ENCODE measurements around the gene SNRPD2. TPM values are rescaled to one million over a fixed set of nuclear protein-coding genes. Genes with fewer than 3 reads are reported as not detected.

The SNRPD2 gene
- total and polyA plus RNA-seq, 2 of the 8 experiments (the other 6 are each of a cell fraction or from before 2014, with no cell fraction given), result 645 to 759 TPM

DNA sequence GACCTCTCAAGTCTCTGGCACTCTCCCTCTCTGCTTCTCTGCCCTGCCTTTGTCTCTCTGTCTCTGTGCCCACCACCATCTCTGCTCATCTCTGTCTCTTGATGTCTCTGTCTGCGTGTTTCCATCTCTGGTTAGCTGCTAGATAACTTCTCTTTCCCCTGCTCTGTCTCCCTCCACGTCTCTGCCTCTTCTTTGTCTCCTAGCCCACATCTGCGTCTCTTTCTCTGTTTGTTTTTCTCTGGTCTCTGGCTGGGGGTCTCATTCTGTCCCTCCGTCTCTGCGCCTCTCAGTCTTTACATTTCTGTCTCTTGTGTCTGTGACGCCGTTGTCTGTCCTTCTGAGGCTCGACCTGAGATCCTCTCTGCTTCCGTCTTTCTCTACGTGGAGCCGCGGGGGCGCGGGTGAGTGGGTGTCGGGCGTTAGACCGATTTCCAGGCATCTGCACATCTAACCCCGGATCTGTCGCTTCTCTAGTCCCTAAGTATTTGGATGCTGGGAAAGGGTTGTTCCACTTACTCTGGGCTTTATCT is 23.3 kb downstream of the SNRPD2 start:
- FAIRE-seq, result no peak
- Histone ChIP-seq H3K79me2 (ENCODE audit: control insufficient read depth in 1 of 2, insufficient read depth in 2 of 2, low read length in 2 of 2) (no peaks in the 10 kb centered on the region), H3K4me1 (replicated peaks in 1 of 4; ENCODE audit: control insufficient read depth in 3 of 4, insufficient read depth in 4 of 4, low read length in 3 of 4) (peaks cover 9 to 14% (median 11%) of the 10 kb centered on the region in 4 experiments), H3K56ac (replicated peaks; ENCODE audit: insufficient read length, low read depth, low read length) (no peak overlapping the region), H4K20me1 (replicated peaks in 1 of 2; ENCODE audit: control insufficient read depth in 1 of 2, insufficient read depth in 2 of 2, low read length in 2 of 2) (peaks cover 0 to 2% of the 10 kb centered on the region in 2 experiments), H3K4me2 (ENCODE audit: insufficient read depth in 1 of 2, low read depth in 2 of 2, low read length in 2 of 2) (peak overlapping the region; percentile 95 to 98), H3K9me3 (ENCODE audit: insufficient read depth in 2 of 2, low read depth in 1 of 2, low read length in 1 of 2) (no peaks in the 10 kb centered on the region), H3K4ac (replicated peaks; ENCODE audit: insufficient read length, low read depth, low read length) (no peak overlapping the region), H2BK12ac (ENCODE audit: low read depth, low read length) (0 out of 2 replicates have a peak overlapping the region, but pooled peaks have one; percentile 5), H3K4me3 (ENCODE audit: extremely low read depth in 1 of 4, insufficient read depth in 2 of 4, low read depth in 3 of 4, low read length in 4 of 4) (peak overlapping the region; percentile 2 to 65 (median 40); a peak in 6 of 8 replicates), H2AK5ac (ENCODE audit: low read depth, low read length) (no peak overlapping the region), H3K79me1 (ENCODE audit: low read depth, low read length) (no peaks in the 10 kb centered on the region), H3K14ac (ENCODE audit: insufficient read length) (no peak overlapping the region), H3K9ac (replicated peaks in 1 of 4; ENCODE audit: extremely low read depth in 1 of 4, low read depth in 3 of 4, low read length in 3 of 4) (no peak overlapping the region), H4K5ac (ENCODE audit: insufficient read length, low read depth, low read length) (no peak overlapping the region), H4K91ac (replicated peaks; ENCODE audit: insufficient read length, low read length) (no peak overlapping the region), H3K36me3 (ENCODE audit: control insufficient read depth in 2 of 4, insufficient read depth in 4 of 4, low read length in 3 of 4) (no peaks in the 10 kb centered on the region), H3K18ac (ENCODE audit: extremely low read depth, low read length) (no peak overlapping the region; the same call in 1 of the 2 replicates), H2BK120ac (replicated peaks; ENCODE audit: low read depth, low read length) (no peak overlapping the region), H3K27ac (ENCODE audit: low read depth, low read length) (no peak overlapping the region), H3K23ac (ENCODE audit: insufficient read length) (no peak overlapping the region), H3K27me3 (replicated peaks in 1 of 4; ENCODE audit: control insufficient read depth in 3 of 4, extremely low read depth in 1 of 4, insufficient read depth in 3 of 4, low read length in 3 of 4) (peaks cover 18 to 31% (median 27%) of the 10 kb centered on the region in 4 experiments), H4K8ac (ENCODE audit: extremely low read depth, insufficient read depth, low read length) (no peak overlapping the region), H2BK15ac (ENCODE audit: low read length) (no peak overlapping the region), H2AFZ (ENCODE audit: low read length) (no peak overlapping the region), H3K23me2 (ENCODE audit: low read depth, low read length) (peaks cover 21% of the 10 kb centered on the region), H2BK20ac (ENCODE audit: low read length) (no peak overlapping the region), H2BK5ac (ENCODE audit: low read depth, low read length) (no peak overlapping the region)
- WGBS, 2 experiments (ENCODE audit: extremely low coverage in 1 of 2, insufficient coverage in 1 of 2, insufficient read length in 1 of 2, insufficient replicate concordance in 2 of 2, low coverage in 1 of 2, low lambda C conversion rate in 2 of 2, missing lambda C conversion rate in 1 of 2), result 12% methylated on average over 19 of the region's 19 CpGs; no CpG with 5 or more reads in 1 of the 2 experiments
- ChIA-PET CTCF (ENCODE audit: partially characterized antibody) (interaction anchor here (0.5 to 1.4 kb wide), 5 partner anchors 15 to 56 kb away, joined by 3 to 5 read pairs (median 3); no protein-coding TSS in a partner anchor), POLR2A (ENCODE audit: partially characterized antibody) (interaction anchor here (0.7 to 3.3 kb wide), 11 partner anchors 9 to 200 kb away, joined by 3 to 9 read pairs (median 4); partner anchors contain the start of gene FOSB)
- DNase-seq (ENCODE audit: low read depth in 1 of 2, low spot score in 2 of 2), result no peak
- TF ChIP-seq POLR2AphosphoS5 (IDR thresholded peaks at IDR 0.05; ENCODE audit: low read depth, low read length), result no peak
- TF ChIP-seq TAF7 (optimal IDR thresholded peaks at IDR 0.05; ENCODE audit: borderline replicate concordance, low read depth, low read length), result no peak
- no peak for TF ChIP-seq FOSL1 (IDR thresholded peaks at IDR 0.05; ENCODE audit: insufficient read depth, low read depth, low read length)
- TF ChIP-seq CBX5 (IDR thresholded peaks at IDR 0.05; ENCODE audit: low read depth, low read length), result no peak
- peak; percentile 61 for TF ChIP-seq EZH2 (IDR thresholded peaks at IDR 0.05; ENCODE audit: low read depth, low read length, severe bottlenecking)

Measured in H1 (cell line).